GM19239 (cell line): ENCODE measurements around the gene SP6.
A peak's percentile ranks its signal among the peaks of the same experiment; 100 is the strongest.

Experiments
- DNase-seq: peaks from one replicate; pipeline ENCODE4 v3.0.0; 2011; ENCODE audit warnings: low spot score; ENCODE audit not compliant: insufficient read length
- FAIRE-seq: peaks from 2 replicates; lab custom pipeline; 2011; peaks lifted over from hg19 to GRCh38; lab: Jason Lieb, UNC

Gene SP6

DNA sequence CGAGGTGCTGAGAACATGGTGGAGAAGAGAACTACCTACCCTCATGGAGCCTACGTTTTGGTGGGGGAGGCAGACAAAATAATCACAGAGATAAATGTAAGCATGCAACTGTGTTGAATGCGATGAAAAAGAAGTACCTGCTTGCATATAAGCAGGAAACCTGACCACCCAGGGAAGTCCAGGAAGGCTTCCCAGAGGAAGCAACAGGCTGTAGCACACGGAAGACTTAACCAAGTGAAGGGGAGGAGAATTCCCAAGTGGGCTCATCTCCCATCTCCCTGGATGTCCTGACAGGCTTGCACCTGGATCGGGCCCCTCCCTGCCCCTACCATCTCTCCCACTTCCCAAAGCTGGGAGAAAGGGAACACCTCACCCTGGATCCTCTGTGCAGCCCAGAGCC is 11.9 kb downstream of the SP6 start:
- no peak for FAIRE-seq
- no peak for DNase-seq

DNA sequence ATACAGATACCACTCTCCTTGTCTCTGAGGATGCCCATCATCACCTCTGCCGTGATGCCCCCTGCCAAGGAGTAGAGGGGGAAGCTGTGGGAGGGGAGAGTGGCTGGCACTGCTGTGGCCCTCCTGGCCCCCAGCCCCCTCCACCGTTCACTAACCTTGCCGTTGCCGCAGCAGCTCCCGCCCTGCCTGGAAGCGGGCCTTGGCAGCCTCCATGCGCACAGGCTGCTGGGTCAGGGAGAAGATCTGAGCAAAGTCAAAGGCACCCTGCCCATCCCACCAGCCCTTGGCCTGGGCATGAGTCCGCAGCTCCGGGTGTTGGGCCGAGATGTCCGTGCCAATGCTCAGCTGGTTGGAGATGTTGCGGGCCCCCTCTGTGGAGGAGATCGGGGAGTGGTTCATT is 12.3 kb downstream of the SP6 start:
- FAIRE-seq (no peak), DNase-seq (no peak)

DNA sequence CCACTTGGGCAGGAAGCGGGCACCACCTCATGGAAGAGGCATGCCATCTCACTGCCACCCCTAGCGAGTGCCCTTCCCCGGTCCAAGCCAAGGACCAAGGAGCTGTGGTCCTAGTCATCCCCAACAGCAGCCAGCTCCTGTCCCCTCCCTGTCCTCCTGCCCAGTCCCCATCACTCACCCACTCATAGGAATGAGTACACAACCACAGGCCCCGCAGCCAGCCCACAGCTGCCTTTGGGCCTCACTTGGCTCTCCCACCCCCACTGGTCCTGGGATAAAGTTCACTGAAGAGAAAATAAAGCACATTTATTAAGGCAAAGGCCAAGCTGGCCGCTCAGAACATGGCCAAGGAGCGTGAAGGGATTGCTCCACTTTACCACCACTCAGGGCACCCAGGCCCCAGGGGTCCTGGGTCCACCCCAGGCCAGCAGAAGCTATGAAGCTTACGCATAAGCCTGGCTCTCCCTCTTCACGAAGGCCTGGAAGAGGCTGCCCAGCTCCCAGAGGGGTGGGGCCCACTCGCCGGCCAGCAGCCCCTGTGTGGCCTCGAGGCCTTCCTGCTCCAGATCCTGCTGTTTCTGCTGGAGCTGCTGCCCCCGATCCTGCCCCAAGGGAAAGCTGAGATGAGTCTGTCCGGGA is 13.4 kb downstream of the SP6 start:
- FAIRE-seq (no peak), DNase-seq (no peak)

DNA sequence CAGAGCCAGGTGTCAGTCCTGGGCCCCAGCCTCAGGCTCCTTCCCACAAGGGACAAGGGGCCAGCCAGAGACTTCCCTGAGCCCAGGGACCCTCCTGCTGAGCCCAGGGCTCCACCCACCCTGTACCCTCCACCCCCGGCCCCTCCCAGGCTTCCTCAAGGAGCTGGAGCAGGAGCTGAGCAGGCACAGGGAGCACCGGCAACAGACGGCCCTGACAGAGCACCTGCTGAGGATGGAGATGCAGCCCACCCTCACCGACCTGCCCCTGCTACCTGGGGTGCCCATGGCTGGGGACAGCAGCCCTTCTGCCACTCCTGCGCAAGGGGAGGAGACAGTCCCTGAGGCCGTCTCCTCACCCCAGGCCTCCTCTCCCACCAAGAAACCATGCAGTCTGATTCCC is 14.4 kb downstream of the SP6 start:
- FAIRE-seq (no peak), DNase-seq (no peak)

DNA sequence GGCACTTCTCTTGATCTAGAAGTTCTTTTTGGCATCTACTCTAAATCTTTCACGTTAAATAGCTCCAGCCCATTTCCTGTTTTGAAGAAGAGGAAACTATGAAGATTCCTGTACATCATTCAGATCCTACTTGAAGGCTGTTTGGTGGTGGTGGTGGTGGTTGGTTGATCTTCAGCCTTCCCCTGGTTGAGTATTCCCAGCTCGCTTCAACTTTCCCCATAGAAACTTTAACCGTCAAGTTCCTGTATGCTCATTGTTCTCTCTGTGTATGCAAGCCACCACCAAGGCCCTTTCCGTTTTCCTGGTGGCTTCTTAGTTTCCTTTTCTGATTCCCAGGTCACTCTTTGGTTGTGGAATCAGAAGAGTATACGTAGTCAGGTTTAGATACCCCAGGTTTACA is 16.2 kb downstream of the SP6 start:
- DNase-seq (no peak), FAIRE-seq (no peak)

DNA sequence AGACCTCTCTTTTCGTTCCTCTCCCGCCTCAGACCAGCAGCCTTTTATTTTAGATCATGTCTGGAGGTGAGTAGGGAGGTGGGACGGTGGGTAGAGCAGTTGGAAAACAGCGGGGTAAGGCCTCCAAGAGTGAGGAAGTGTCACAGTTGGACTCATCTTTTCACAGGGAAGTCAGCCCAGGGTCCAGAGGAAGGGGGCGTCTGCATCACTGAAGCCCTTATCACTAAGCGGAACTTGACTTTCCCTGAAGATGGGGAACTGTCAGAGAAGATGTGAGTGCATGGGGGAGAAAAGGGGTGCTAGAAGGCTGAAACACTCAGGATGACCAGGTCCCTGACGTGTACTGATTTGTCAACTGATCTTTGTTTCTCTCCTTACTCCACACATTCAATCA is 19.0 kb downstream of the SP6 start:
- FAIRE-seq: peak; percentile 66
- DNase-seq: no peak

GRCh38 chr17:47831003-47831933 is 19.7 kb downstream of the SP6 start, which contains the start of the genes LRRC46 and MRPL10:
Gene LRRC46, plus strand, starts transcription at chr17:47831670. Its CDS starts 320 bp downstream, at chr17:47831990.
Gene MRPL10, minus strand, starts transcription at chr17:47831541. Its CDS starts 30 bp downstream, at chr17:47831511.
- DNase-seq (peak; percentile 91), FAIRE-seq (peak; percentile 94)

DNA sequence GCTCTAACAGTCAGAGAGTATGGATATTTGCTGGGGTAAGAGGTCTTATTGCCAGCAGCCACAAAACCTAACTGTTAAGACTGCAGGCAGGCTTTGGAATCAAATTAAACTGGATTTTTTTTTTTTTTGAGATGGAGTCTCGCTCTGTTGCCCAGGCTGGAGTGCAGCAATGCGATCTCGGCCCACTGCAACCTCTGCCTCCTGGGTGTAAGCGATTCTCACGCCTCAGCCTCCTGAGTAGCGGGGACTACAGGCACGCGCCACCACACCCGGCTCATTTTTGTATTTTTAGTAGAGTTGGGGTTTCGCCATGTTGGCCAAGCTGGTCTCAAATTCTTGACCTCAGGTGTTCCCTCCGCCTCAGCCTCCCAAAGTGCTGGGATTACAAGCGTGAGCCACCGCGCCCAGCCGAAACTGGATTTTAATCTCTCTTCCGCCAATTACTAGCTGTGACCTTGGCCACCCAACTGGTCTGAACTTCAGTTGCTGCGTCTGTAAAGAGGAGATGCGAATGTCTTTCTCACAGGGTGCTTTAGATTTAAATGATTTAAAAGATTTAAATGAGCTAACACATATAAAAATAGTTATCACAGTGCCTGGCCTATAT is 20.5 kb downstream of the SP6 start:
- FAIRE-seq: no peak
- DNase-seq: no peak

- FAIRE-seq: no peak
- DNase-seq: no peak
These were observed 21.1 kb downstream of the SP6 start for GRCh38 chr17:47829870-47830269.

DNA sequence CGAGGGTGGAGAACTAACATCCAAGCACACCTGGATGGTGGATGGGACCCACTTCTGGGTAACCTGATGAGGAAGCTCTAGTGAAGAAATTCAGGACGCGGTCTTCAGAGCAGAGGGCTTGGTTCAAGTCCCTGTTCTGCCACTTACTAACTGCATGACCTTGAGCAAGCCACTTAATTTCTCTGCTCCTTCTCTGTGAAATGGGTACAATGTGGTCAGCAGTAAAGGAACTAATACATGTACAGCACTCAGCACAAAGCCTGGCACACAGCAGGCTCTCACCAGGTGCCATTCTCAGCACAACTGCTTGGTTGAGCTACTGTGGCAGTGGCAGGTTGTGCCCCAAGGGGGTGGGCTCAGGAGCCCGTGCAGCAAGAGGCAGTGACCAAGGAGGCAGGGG is 27.4 kb downstream of the SP6 start:
- FAIRE-seq: no peak
- no peak for DNase-seq

DNA sequence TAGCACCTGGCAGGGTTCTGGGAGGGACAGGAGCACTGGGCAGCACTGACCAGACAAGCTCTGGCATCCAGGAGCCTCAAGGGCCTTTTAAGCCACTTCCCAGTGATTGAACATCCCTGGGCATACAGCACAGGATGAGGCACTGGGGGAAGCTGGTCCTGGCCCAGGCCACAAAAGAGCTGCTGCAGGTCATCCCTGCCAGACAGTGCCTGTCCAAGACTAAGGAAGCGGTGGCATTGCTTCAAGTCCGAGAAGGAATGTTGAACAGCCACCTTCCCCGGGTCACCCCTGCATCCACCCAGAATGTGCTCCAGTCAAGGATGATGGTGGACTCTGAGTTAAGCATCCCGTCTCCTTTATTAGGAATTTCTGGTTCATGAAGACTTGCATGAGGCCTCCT is 28.2 kb downstream of the SP6 start:
- FAIRE-seq (no peak), DNase-seq (no peak)

- FAIRE-seq (peak; percentile 99), DNase-seq (peak; percentile 91)
These were observed 29.3 kb downstream of the SP6 start, which contains the start of gene OSBPL7 for GRCh38 chr17:47821424-47822391. Gene OSBPL7, minus strand, starts transcription at chr17:47821794. Its CDS starts 1,516 bp downstream, at chr17:47820278.

GRCh38 chr17:47821031-47821423 is 29.9 kb downstream of the SP6 start:
- FAIRE-seq: no peak

GRCh38 chr17:47820033-47820789 is 30.8 kb downstream of the SP6 start:
- no peak for FAIRE-seq
- no peak for DNase-seq

More at GRCh38 chr17:47821031-47821423, 29.9 kb downstream of the SP6 start:
- no peak for DNase-seq

DNA sequence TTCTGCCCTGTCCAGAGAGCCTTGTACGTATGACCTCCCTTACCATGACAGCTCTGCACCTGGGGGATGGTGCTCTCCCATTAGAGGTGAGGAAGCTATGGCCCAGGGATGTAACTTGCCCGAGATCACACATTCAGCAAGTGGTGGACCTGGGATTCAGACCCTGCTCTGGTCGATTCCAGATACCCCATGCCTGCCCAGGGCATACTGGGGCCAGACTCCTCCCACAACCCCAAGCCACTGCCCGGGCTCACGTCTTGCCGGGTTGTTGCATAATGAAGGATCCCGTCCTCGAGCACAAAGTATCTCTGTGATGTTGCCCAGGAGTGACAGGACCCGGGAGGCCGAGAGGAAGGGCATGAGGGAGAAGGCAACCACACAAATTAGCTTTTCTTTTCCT is 31.5 kb downstream of the SP6 start:
- FAIRE-seq (no peak), DNase-seq (no peak)

DNA sequence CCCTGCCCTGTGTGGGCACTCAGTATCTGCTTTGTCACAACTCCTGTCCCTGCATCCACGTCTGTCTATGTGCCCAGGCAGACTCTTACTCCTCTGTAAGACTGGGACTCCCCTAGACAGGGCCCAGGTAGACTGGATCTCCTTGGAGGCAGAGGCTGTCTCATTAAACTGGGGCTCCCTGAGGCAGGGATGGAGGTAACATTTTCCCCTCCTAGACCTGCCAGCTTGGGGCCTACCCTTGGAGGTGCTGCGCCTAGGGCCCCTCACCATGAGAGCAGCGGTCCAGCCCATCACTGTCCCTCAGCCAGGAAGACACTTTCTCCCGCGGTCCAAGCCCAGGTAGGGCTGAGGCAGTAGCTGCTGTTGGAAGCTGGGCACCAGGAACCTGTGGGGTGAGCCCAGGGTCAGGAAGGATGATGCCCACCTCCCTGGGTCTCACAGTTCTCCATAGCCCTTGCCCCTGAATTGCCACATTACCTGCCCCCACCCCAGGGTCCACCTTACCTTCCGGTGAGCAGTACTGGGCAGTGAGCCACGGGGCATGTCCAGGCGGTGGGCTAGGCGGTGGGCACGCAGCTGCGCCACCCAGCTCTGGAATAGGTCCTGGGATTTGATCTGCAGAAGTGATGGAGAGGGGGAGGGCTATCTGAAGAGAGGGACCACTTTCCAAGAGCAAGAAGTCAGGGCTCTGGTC is 32.8 kb downstream of the SP6 start:
- no peak for FAIRE-seq
- DNase-seq: no peak

DNA sequence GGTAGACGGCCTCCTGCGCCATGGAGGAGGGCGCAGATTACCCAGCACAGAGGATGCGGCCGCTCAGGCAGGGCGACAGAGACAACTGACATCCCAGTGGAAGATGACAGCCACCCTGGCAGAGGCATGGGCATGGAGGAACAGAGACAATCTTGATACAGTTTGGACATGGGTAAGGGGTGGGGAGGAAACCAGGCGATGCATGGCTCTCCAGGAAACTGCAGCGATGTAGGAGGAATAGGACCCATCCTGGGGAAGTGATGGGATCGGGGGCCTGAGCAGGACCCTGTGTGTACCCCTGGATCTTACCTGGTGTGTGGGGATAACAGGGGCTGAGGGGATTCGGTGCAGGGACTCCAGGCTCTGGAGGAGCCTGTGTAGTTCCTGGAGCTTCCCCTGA is 34.0 kb downstream of the SP6 start:
- FAIRE-seq: no peak
- no peak for DNase-seq

- FAIRE-seq (no peak), DNase-seq (no peak)
These were observed 34.7 kb downstream of the SP6 start for GRCh38 chr17:47816111-47816735.
